NCI-H748 treated with DMSO at 0.1 percent for 48 hours (cell line): ENCODE measurements around the gene MFN2.
"Not testable (repeated sequence)": the region's sequence is repeated elsewhere in the genome, so short reads cannot be mapped to it uniquely, and the experiment has no call there.

Experiments
- DNase-seq: peaks from one replicate; lab custom pipeline; 2025; lab: John Stamatoyannopoulos, UW

The MFN2 gene

GRCh38 chr1:11979851-11980675 lies at the start of gene MFN2:
Gene MFN2, plus strand, starts transcription at chr1:11980444. Its CDS starts 8,725 bp downstream, at chr1:11989169.
- DNase-seq = peak; percentile 86

DNA sequence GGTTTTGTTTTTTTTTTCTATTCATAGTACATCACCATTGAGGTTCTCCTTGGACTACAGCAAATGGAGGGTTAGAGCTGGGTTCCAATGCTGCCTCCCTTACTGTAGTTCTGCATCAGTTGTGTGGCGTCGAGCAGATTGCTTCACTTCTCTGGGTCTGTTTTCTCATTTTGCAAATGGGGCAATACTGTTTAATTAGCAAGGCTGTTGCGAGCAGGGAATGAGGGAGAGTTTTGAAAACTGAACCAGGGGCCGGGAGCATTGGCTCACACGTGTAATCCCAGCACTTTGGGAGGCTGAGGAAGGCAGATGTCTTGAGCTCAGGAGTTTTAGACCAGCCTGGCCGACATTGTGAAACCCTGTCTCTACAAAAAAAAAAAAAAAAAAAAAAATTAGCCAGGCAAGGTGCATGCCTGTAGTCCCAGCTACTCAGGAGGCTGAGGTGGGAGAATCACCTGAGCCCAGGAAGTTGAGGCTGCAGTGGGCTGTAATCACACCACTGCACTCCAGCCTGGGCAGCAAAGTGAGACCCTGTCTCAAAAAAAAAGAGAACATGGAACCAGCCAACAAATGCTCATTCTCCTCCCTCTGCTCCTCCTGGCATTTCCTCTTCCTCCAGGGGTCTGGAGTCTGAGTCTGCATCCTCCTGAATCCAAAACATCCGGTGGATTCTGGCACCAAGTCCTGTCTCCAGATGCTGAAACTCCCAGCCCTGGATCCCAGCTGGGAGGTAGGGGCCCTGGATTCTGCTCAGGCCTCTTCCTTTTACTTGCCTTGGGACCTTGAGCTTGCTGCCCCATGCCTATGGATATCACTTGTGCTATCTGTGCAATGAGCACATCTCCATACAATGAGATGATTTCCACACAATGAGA lies 49.4 kb upstream of the MFN2 start:
- DNase-seq = no peak

GRCh38 chr1:11931845-11932244 lies 48.4 kb upstream of the MFN2 start:
- no peak for DNase-seq

DNA sequence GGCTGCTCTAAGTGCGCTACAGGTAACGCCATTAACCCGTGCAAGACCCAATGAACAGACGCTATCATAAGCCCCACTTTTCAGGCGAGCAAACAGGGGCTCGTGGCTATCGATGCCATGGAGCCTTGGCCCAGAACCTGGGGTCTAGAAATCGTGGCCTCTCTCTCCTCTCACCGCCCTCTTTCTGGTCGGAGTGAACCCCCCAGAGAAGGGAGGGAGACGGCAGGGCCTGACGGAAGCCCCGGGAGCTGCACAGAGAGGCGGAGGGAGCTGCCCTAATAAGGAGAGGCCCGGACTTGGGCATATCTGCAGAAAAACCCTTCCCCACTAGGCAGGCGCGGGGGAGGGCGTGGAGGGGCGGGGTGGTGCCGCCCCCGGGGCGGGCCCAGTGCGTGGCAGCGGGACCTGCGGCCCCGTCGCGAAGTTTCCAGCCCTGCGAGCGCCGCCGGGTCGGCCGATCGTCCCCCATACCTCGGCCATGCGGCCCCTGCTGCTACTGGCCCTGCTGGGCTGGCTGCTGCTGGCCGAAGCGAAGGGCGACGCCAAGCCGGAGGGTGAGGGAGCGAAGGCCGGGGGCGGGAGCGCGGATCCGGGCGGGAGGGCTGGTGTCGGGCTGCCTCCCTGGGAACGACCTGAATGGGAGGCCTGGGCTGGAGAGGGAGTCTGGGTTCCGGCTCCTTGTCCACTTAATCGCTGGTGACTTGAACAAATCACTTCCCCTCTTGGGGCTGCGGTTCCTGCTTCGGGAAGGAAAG lies 45.8 kb upstream of the MFN2 start, which contains the start of gene PLOD1:
Gene PLOD1 (plus strand): TSS at position 416 of the 755 bp plus-strand sequence. CDS start 63 bp downstream, at position 479.
- DNase-seq = peak; percentile 23

- DNase-seq = no peak
Observed at GRCh38 chr1:11935057-11935412, 45.2 kb upstream of the MFN2 start.

DNA sequence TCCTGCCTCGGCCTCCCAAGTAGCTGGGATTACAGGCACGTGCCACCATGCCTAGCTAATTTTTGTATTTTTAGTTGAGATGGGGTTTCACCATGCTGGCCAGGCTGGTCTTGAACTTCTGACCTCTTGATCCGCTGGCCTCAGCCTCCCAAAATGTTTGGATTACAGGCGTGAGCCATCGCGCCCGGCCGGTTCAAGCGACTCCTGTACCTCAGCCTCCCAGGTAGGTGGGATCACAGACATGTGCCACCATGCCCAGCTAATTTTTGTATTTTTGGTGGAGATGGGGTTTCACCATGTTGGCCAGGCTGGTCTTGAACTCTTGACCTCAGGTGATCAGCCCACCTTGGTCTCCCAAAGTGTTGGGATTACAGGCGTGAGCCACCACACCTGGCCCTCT lies 44.5 kb upstream of the MFN2 start:
- DNase-seq = not testable (repeated sequence)

DNA sequence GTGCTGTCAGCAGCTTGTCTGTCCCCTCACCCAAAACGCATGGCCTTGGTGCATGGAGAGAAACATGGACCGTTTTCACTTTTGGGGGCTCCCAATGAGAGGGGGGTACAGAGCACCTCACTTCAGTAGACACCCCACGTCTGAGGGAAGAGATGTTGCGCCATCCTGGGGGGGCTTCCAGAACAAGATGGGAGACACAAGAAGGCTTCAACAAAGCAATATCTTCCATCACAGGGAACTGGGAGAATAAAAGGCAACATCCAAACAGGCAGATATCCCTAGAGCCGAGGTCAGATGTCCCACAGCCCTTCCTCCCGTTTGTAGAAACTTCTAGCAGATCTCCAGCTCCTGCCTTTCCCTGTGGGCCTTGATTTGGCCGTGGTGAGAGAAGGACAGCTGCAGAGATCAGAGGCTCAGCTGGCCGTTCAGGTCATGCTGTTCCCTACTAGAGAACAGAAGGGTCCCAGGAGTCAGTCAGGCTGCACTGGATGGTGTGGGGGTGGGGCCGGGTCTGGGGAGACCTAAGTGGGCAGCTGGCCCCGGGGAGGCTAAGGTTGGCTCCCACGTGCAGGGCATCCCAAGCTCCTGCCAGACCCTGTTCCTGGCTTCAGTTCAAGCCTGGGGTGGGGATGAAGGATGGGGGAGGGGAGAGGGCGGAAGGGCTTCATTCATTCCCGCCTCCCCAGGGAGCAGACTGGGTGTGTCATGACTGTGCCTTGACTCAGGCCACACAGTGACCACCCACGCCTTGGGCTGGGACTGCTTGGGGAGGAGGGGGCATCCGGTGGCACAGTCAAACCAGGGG lies 41.3 kb upstream of the MFN2 start:
- DNase-seq = no peak

- DNase-seq = not testable (repeated sequence)
Observed at GRCh38 chr1:11939794-11940193, 40.5 kb upstream of the MFN2 start.

DNA sequence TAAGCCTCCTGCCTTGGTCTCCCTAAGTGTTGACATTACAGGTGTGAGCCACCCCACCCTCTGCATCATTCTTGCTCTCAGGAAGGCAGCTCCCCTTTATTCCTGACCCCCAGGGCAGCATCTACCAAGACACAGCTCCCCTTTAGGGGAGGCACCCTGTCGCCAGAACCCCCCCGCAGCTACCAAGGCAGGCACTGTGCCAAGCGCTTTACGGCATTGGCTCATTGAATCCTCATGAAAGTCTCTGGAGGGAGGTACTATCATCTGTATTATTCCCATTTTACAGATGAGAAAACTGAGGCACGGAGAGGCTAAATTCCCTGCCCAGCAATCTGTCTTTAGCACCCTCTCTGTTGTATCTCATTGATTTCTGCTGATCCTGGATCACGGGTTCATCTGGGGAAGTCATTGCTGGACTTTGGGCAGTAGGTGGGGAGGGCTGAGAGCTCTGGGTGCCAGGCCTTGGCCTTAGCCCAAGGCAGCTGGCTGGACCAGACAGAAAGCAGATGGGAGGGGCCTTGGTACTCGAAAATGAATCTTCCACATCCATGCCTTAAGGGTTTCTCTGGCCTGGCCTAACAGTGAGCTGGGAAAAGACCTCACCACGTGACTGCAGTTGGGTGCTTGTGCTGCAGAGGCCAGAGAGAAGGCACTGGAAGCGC lies 39.9 kb upstream of the MFN2 start:
- no peak for DNase-seq

GRCh38 chr1:11942280-11942679 lies 38.0 kb upstream of the MFN2 start:
- no peak for DNase-seq

- no peak for DNase-seq
Observed at GRCh38 chr1:11943619-11944018, 36.6 kb upstream of the MFN2 start.

GRCh38 chr1:11944358-11944931 lies 35.8 kb upstream of the MFN2 start:
- peak; percentile 8 for DNase-seq

GRCh38 chr1:11946647-11947046 lies 33.6 kb upstream of the MFN2 start:
- no peak for DNase-seq

DNA sequence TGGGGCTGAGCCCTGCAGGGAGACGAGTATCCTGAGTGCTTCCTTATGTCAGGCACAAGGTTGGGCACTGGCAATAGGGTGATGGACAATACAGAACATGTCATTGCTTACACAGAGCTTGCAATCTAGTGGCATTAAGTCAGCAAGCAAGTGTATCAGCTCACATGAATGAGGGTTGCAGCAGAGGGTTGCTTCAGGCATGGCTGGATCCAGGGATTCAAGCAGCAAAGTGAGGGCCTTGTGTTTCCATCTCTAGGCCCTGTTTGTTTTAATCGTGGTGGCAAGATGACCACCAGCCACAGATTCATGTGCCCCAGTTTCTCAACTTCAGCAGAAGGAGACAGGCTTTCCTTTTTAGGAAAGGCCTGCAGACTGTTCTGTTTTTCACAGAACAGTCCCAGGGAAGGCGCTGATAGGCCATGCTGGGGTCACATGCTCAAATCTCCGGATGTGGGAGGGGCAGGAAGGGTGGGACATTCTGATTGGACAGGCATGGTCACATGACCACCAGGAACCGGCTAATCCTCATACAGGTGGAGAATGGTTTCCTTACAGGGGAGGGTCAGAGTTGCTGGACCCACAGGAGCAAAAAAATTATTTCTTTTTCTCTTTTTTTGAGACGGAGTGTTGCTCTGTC lies 31.3 kb upstream of the MFN2 start:
- DNase-seq = no peak

GRCh38 chr1:11951901-11952300 lies 28.3 kb upstream of the MFN2 start:
- DNase-seq = no peak

DNA sequence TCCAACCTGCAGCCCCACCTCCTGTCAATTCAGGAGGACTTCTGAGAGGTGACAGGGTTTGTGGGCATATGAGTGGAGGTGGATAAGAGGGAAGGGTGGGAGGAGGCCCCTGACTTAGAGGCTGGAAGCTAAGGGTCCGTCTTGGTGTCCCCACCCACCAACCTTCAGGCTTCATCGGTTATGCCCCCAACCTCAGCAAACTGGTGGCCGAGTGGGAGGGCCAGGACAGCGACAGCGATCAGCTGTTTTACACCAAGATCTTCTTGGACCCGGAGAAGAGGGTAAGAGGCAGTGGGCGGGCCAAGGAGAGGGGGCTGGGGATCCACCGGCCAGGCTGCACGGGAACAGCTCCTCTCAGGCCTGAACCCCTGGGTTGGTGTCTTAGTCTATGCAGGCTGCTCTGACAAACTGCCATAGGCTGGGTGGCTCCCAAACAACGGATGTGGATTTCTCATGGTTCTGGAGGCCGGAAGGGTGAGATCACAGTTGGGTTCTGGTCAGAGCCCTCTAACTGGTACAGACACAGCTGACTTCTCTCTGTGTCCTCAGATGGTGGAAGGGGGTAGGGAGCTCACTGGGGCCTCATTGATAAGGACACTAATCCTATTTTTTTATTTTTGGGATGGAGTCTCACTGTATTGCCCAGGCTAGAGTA lies 27.7 kb upstream of the MFN2 start:
- DNase-seq = no peak

GRCh38 chr1:11955221-11955620 lies 25.0 kb upstream of the MFN2 start:
- no peak for DNase-seq

- no peak for DNase-seq
Observed at GRCh38 chr1:11957398-11957797, 22.8 kb upstream of the MFN2 start.

DNA sequence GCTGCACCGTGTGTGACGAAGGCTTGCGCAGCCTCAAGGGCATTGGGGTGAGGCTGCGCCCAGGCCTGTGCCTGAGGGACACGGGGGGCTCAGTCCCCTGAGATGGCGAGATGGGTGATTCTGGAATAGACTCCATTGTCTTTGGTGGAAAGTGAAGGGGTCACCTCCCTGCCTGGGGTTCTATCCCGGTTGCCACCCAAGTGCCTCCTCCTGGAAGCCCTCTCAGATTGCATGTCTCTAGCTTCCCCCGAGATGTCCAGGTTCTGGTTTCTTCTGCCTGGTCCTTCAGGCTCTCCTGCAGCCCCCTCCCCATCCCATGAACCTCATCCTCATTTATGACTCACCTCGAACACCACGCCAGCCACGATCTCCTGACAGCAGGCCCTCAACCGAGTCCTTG lies 22.3 kb upstream of the MFN2 start:
- no peak for DNase-seq
